CD14-positive monocyte (primary cell): ENCODE data around the gene RERE. TPM values are rescaled to one million over a fixed set of nuclear protein-coding genes. Genes with fewer than 3 reads are reported as not detected.
A peak's percentile ranks its signal among the peaks of the same experiment; 100 is the strongest.

ENCODE experiments used
- DNase-seq, 3 donors: peaks; one replicate each; pipeline ENCODE4 v3.0.0-alpha.2; 2011 to 2022
- H2AFZ ChIP-seq: 2 replicates; pipeline ENCODE4 v1.6.0; 2012; ENCODE audit warnings: mild to moderate bottlenecking, low read depth, low read length, inconsistent platforms; ENCODE audit not compliant: insufficient read depth, poor library complexity, severe bottlenecking
- H3K27ac ChIP-seq, 2 donors: 1 replicate in 1 of 2; 2 replicates in 1 of 2; pipeline ENCODE4 v1.5.1; 2012 to 2013; ENCODE audit warnings: low read length in 2 of 2, control low read depth in 1 of 2, inconsistent platforms in 1 of 2, low read depth in 1 of 2, mild to moderate bottlenecking in 1 of 2
- H3K27me3 ChIP-seq, 2 donors: one replicate each; pipeline versions ENCODE4 v1.6.0 to v1.6.1; 2011 to 2013; ENCODE audit warnings: low read length in 2 of 2; ENCODE audit not compliant: control insufficient read depth in 2 of 2, insufficient read depth in 2 of 2
- H3K36me3 ChIP-seq, 2 donors: replicated peaks in 1 of 2; 1 replicate in 1 of 2; 2 replicates in 1 of 2; pipeline versions ENCODE4 v1.5.1 to v1.6.1; 2012 to 2013; ENCODE audit warnings: low read length in 2 of 2, control low read depth in 1 of 2, inconsistent platforms in 1 of 2, mild to moderate bottlenecking in 1 of 2; ENCODE audit not compliant: insufficient read depth in 2 of 2, control insufficient read depth in 1 of 2
- H3K4me1 ChIP-seq, 2 donors: 1 replicate in 1 of 2; 2 replicates in 1 of 2; pipeline versions ENCODE4 v1.5.1 to v1.6.1; 2012 to 2013; ENCODE audit warnings: low read length in 2 of 2, control low read depth in 1 of 2, inconsistent platforms in 1 of 2, mild to moderate bottlenecking in 1 of 2, moderate library complexity in 1 of 2; ENCODE audit not compliant: insufficient read depth in 2 of 2, control insufficient read depth in 1 of 2
- H3K4me2 ChIP-seq: replicated peaks from 2 replicates; pipeline ENCODE3; 2012; ENCODE audit warnings: low read length, moderate library complexity, mild to moderate bottlenecking; ENCODE audit not compliant: poor library complexity, severe bottlenecking; ENCODE audit errors: extremely low read depth
- H3K4me3 ChIP-seq, 3 experiments: fragments of 200-600 bp in 1 of 3; sonication (generic) in 1 of 3; replicated peaks in 1 of 3; 1 replicate in 2 of 3; 2 replicates in 1 of 3; pipeline ENCODE4 v1.5.1; 2011 to 2013; ENCODE audit warnings: low read length in 3 of 3, mild to moderate bottlenecking in 3 of 3, control low read depth in 2 of 3, low read depth in 2 of 3, inconsistent platforms in 1 of 3, moderate library complexity in 1 of 3
- H3K79me2 ChIP-seq: 2 replicates; pipeline ENCODE4 v1.6.0; 2012; ENCODE audit warnings: mild to moderate bottlenecking, control low read depth, inconsistent platforms, low read length, moderate library complexity; ENCODE audit not compliant: insufficient read depth
- H3K9ac ChIP-seq: 2 replicates; pipeline ENCODE4 v1.6.0; 2017; ENCODE audit warnings: low read length, mild to moderate bottlenecking; ENCODE audit not compliant: insufficient read depth, poor library complexity, severe bottlenecking
- H3K9me3 ChIP-seq, 2 donors: replicated peaks in 1 of 2; 1 replicate in 1 of 2; 2 replicates in 1 of 2; pipeline versions ENCODE4 v1.5.1 to v1.6.1; 2012 to 2013; ENCODE audit warnings: low read length in 2 of 2, control low read depth in 1 of 2; ENCODE audit not compliant: control insufficient read depth in 1 of 2, insufficient read depth in 1 of 2
- H4K20me1 ChIP-seq: 2 replicates; pipeline ENCODE4 v1.6.0; 2012; ENCODE audit warnings: mild to moderate bottlenecking, low read length, control low read depth, moderate library complexity; ENCODE audit not compliant: insufficient read depth
- H3K27ac Mint-ChIP-seq, 7 donors: one replicate each; pipeline ENCODE4 v1.8.0; 2020; ENCODE audit warnings: mild to moderate bottlenecking in 7 of 7, mixed read lengths in 7 of 7, moderate library complexity in 6 of 7, inconsistent platforms in 2 of 7
- H3K27me3 Mint-ChIP-seq, 3 donors: one replicate each; pipeline ENCODE4 v1.8.0; 2021 to 2022; ENCODE audit warnings: low read depth in 3 of 3, mild to moderate bottlenecking in 3 of 3, mixed read lengths in 3 of 3, moderate library complexity in 3 of 3, inconsistent platforms in 1 of 3
- H3K36me3 Mint-ChIP-seq, 2 donors: one replicate each; pipeline ENCODE4 v1.8.0; 2020; ENCODE audit warnings: mixed read lengths in 2 of 2, inconsistent platforms in 1 of 2, mild to moderate bottlenecking in 1 of 2
- H3K4me1 Mint-ChIP-seq: one replicate; pipeline ENCODE4 v1.8.0; 2020; ENCODE audit warnings: mild to moderate bottlenecking, mixed read lengths
- H3K4me3 Mint-ChIP-seq, 2 donors: one replicate each; pipeline ENCODE4 v1.8.0; 2020; ENCODE audit warnings: mild to moderate bottlenecking in 2 of 2, mixed read lengths in 2 of 2, moderate library complexity in 1 of 2
- H3K9me3 Mint-ChIP-seq, 7 donors: one replicate each; pipeline ENCODE4 v1.8.0; 2020 to 2022; ENCODE audit warnings: mixed read lengths in 7 of 7, mild to moderate bottlenecking in 6 of 7, moderate library complexity in 6 of 7, inconsistent platforms in 2 of 7
- WGBS: methylation state at CpG from one replicate; pipeline ENCODE4 v1.1.5; 2013; ENCODE audit warnings: missing lambda C conversion rate; ENCODE audit not compliant: insufficient coverage; 5-methylcytosine and 5-hydroxymethylcytosine counted together
- intact Hi-C, 2 donors: fragments of 100-400 bp; cut with micrococcal nuclease; formaldehyde crosslinking; loops; one replicate each; pipeline versions ENCODE4 v1.15.0 to v1.15.1; 2023
- polyA plus RNA-seq, 3 donors: library from polyadenylated mRNA; depleted of rRNA in 1 of 3; unstranded in 2 of 3; stranded (reverse) in 1 of 3; fragments of 300-500 nt in 2 of 3; fragments of >200 nt in 1 of 3; fragmentation: Illumina TruSeq in 2 of 3; gene quantifications; 1 replicate in 2 of 3; 2 replicates in 1 of 3; pipeline ENCODE4 v1.2.3, GENCODE V29; 2012 to 2021
- TF ChIP-seq, protein P1 (sequence below): fragments of 200-600 bp; IDR thresholded peaks from one replicate; pipeline ENCODE4 v1.8.0; 2022; ENCODE audit warnings: antibody characterized with exemption, mild to moderate bottlenecking

Gene RERE
- polyA plus RNA-seq, 3 donors, result 1.2 to 19.4 (median 3.8) TPM

DNA sequence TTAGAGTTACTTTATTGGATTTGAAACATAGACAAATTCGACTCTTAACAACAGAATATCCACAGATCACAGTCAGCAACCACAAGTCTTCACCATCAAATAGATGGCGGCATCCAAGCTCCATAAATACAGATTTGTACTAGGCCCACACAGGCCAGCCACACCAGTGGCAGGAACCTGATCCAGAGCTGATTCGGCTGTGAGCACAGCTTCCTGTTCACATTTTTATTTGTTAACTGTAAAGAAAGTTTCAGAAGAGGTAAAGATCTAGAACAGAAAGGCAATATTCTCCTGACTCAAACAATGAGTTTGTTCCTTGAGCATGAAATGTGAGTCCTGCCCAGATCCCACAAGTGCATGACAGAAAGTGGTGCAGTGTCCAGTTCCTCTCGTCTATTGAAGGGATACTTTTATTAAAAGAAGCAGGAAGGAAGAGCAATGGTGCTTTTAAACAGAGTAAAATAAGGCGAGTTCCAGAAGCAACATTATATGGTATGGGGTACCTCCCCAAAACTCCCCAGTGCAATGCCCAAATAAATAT lies 293.7 kb downstream of the RERE start:
- H3K4me3 ChIP-seq, result peak overlapping the region in 1 of 3 experiments; percentile 77
- H3K4me1 Mint-ChIP-seq, result peaks cover 12% of the 10 kb centered on the region

DNA sequence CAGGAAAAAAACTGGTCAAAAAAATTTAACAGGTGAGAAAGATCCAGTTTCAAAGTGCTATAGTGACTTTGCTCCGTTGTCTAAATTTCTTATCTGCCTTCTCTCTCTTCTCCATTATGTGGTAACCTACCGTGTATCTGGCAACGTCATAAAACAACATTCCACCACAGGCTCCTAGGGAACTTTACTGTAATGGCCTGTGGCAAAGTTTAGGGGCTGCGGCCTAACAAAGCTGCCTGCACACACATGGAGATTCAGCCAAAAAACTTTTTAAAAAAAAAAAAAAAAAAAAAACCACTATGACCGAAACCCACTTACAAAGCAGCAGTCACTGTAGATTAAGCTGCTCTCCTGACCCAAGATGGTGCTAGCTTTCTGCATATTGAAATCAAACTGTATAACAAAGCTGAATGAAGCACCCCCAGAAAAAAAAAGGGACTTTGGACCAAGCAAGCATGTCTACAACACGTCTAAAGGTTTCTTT lies 296.9 kb downstream of the RERE start:
- WGBS, result 100% methylated on average over 1 of the region's 6 CpGs
- H3K4me1 Mint-ChIP-seq, result peaks cover 27% of the 10 kb centered on the region
- intact Hi-C loops, result loop anchor here (10.0 kb wide), 1 partner anchor 96 kb away; no protein-coding TSS in a partner anchor

More for the DNA sequence above, 293.7 kb downstream of the RERE start:
- Histone ChIP-seq H3K4me1 (peaks cover 33 to 36% of the 10 kb centered on the region in 2 donors), H3K9me3 (no peaks in the 10 kb centered on the region), H3K36me3 (peaks cover 0 to 2% of the 10 kb centered on the region in 2 donors), H3K27me3 (no peaks in the 10 kb centered on the region), H3K79me2 (peaks cover 34% of the 10 kb centered on the region), H2AFZ (peak overlapping the region; percentile 41), H4K20me1 (no peaks in the 10 kb centered on the region), H3K9ac (no peak overlapping the region), H3K4me2 (peak overlapping the region; percentile 80), H3K27ac (peak overlapping the region; percentile 59 to 97)
- WGBS, result no CpG with 5 or more reads among the region's 5 CpGs
- Mint-ChIP-seq H3K4me3 (peak overlapping the region; percentile 28 to 49), H3K27ac (peak overlapping the region in 4 of 7 donors; percentile 73 to 90 (median 84)), H3K27me3 (peaks cover 0 to 1% (median 0%) of the 10 kb centered on the region in 3 donors), H3K36me3 (peaks cover 15 to 19% of the 10 kb centered on the region in 2 donors), H3K9me3 (no peaks in the 10 kb centered on the region)
- TF ChIP-seq, protein P1, sequence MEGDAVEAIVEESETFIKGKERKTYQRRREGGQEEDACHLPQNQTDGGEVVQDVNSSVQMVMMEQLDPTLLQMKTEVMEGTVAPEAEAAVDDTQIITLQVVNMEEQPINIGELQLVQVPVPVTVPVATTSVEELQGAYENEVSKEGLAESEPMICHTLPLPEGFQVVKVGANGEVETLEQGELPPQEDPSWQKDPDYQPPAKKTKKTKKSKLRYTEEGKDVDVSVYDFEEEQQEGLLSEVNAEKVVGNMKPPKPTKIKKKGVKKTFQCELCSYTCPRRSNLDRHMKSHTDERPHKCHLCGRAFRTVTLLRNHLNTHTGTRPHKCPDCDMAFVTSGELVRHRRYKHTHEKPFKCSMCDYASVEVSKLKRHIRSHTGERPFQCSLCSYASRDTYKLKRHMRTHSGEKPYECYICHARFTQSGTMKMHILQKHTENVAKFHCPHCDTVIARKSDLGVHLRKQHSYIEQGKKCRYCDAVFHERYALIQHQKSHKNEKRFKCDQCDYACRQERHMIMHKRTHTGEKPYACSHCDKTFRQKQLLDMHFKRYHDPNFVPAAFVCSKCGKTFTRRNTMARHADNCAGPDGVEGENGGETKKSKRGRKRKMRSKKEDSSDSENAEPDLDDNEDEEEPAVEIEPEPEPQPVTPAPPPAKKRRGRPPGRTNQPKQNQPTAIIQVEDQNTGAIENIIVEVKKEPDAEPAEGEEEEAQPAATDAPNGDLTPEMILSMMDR, result no peak
- DNase-seq, result no peak
- intact Hi-C loops, result loop anchor here (10.0 kb wide), 1 partner anchor 99 kb away; no protein-coding TSS in a partner anchor

More for the DNA sequence above, 296.9 kb downstream of the RERE start:
- Mint-ChIP-seq H3K4me3 (no peak overlapping the region), H3K27me3 (peaks cover 0 to 1% (median 0%) of the 10 kb centered on the region in 3 donors), H3K36me3 (peaks cover 15% of the 10 kb centered on the region in 2 donors), H3K9me3 (no peaks in the 10 kb centered on the region), H3K27ac (no peak overlapping the region)
- peaks cover 3% of the 10 kb centered on the region for H4K20me1 ChIP-seq
- H2AFZ ChIP-seq, result no peak overlapping the region
- H3K4me3 ChIP-seq, result no peak overlapping the region
- H3K79me2 ChIP-seq, result peaks cover 45% of the 10 kb centered on the region
- no peaks in the 10 kb centered on the region for H3K27me3 ChIP-seq
- peaks cover 0 to 2% of the 10 kb centered on the region in 2 donors for H3K36me3 ChIP-seq
- H3K9ac ChIP-seq, result no peak overlapping the region
- H3K27ac ChIP-seq, result no peak overlapping the region
- no peak for DNase-seq
- H3K4me1 ChIP-seq, result peaks cover 33 to 37% of the 10 kb centered on the region in 2 donors
- no peaks in the 10 kb centered on the region for H3K9me3 ChIP-seq
- no peak overlapping the region for H3K4me2 ChIP-seq
- TF ChIP-seq, protein P1, result no peak
